Activated CD4-positive, alpha-beta T cell treated with anti-CD3 and anti-CD28 coated beads for 4 hours (primary cell): Measurements from ENCODE around the gene MTHFD2L.

Experiments
- DNase-seq, 2 donors: peaks; one replicate each; pipeline ENCODE4 v3.0.0-alpha.2; 2020

MTHFD2L gene

GRCh38 chr4:74344031-74344430 lies 186.1 kb downstream of the MTHFD2L start:
- DNase-seq, result no peak
